Activated T-helper 1 cell treated with anti-CD3 and anti-CD28 coated beads, Interleukin-2, amount 50 U/mL, for 16 hours (primary cell): ENCODE results near the gene MRPL44.
"Not testable (repeated sequence)": the region's sequence is repeated elsewhere in the genome, so short reads cannot be mapped to it uniquely, and the experiment has no call there.

Experiments used
- DNase-seq, 2 donors: peaks; one replicate each; pipeline ENCODE4 v3.0.0-alpha.2; 2020; ENCODE audit warnings: low read depth in 1 of 2, low spot score in 1 of 2

MRPL44 gene

DNA sequence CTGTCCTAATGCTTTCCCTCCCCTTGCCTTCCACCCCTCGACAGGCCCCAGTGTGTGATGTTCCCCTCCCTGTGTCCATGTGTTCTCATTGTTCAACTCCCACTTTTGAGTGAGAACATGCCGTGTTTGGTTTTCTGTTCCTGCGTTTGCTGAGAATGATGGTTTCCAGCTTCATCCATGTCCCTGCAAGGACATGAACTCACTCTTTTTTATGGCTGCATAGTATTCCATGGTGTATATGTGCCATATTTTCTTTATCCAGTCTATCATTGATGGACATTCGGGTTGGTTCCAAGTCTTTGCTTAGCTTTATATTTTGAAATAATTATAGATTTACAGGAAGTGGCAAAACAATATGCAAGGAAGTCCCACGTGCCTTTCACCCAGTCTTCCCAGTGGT, 43.4 kb downstream of the MRPL44 start:
- not testable (repeated sequence) for DNase-seq

- no peak for DNase-seq
Observed at GRCh38 chr2:224004105-224004695, 46.9 kb downstream of the MRPL44 start.

DNA sequence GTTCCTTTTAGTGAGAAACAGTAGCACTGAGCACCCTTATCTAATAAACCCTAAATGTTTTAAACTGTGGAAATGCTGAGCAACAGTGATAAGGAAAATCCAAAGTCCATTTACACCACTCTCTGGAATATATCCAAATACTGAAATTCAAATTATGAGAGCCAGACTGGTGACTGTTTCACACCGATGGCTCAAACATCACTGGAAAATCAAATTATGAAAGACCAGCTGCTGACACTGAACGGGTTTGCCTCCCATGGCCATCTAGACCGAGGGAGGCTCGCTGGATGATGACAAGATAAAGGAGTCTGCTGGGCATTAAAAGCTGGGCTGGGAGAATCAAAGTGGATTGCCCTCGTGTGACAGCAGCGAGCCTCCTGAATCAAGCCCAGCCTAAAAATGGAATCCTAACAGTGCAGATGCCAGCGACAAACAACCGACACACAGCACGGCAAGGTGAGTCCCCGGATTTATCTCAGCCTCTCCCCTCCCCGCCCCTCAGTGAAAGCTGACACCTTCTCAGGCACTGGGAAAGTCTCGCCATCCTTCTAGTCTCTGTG, 51.5 kb downstream of the MRPL44 start:
- DNase-seq = no peak

DNA sequence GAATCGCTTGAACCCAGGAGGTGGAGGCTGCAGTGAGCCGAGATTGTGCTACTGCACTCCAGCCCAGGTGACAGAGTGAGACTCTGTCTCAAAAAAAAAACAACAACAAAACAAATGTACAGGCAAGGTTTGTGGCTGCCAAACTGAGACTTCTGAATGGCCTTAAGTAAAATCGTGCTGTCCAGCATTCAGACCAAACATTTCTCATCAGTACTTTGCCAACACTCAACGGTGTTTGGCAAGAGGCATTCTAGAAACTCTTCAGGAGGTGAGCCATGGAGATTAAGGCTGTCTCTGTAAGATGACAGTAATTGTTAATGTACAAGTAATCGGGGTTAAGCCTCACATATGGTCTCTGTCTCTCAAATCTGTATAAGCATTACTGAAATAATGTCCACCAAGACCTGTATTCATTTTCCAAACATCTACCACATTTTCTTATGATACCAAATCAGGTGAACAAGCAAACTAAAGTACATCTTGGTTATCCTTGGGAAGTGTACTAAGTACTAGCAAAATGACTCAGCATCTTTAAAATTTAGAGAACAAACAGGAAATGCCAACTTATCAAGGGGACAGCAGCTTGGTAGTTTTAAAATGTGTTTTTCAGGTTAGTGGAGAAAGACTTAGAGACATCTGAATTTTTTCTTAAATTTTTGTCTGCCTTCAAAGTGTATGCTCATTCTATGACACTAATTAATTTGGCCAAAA, 52.5 kb downstream of the MRPL44 start:
- no peak for DNase-seq

- DNase-seq = no peak
Observed at GRCh38 chr2:224011837-224012236, 54.6 kb downstream of the MRPL44 start.

GRCh38 chr2:224014336-224014735, 57.1 kb downstream of the MRPL44 start:
- no peak for DNase-seq

DNA sequence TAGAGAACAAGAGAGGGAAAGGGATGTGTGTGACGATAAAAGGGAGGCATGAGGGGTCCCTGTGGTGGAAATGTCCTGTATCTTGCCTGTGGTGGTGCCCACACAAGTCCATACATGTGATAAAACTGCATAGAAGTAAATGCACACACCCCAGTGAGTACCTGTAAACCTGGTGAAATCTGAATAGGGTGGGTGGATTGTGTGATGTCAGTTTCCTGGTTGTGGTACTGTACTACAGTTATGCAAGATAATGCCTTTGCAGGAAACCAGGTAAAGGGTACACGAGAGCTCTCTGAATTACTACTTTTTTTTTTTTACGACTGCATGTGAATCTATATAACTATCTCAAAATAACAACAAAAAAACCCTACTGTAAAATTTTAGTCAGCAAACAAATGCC, 59.7 kb downstream of the MRPL44 start:
- DNase-seq = no peak
